Transverse colon (tissue), 4 donors: ENCODE data around the gene PGAM2.

Experiments used
- POLR2A ChIP-seq: fragments of 450-650 bp; IDR thresholded peaks from one replicate; pipeline ENCODE4 v1.6.1; 2016; ENCODE audit warnings: antibody characterized with exemption, mild to moderate bottlenecking, moderate library complexity
- POLR2AphosphoS5 ChIP-seq, 3 donors: sonication (generic); formaldehyde crosslinking; IDR thresholded peaks; one replicate each; pipeline ENCODE4 v1.6.1; 2016; ENCODE audit warnings: antibody characterized with exemption in 3 of 3
- TF ChIP-seq, protein P1 (sequence below), 5 experiments: fragments of 200-600 bp in 3 of 5; fragments of 450-650 bp in 2 of 5; sonication (generic) in 3 of 5; IDR thresholded peaks; 1 replicate in 2 of 5; 2 replicates in 3 of 5; pipeline ENCODE4 v1.5.1; 2016 to 2017; ENCODE audit warnings: antibody characterized with exemption in 5 of 5, inconsistent platforms in 3 of 5, mild to moderate bottlenecking in 2 of 5, moderate library complexity in 1 of 5

DNA sequence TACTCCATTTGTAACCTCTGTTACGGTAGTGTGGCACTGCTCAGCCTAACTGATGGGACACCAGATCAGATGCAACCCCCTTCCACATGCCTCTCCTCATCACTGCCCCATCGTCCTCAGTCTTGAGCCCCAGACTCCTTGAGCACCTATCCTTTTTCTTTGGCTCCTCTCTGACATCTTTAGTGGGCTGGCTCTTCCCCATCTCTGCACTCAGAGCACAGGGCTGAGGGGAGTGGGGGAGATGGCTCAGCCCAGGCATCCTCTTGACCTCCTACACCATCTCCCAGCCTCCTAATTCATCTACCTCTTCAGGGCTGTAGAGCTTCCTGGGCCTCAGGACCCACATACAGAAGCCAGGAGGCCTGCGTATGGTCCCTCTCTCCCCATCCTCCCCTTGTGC is 18.4 kb upstream of the PGAM2 start:
- TF ChIP-seq, protein P1, sequence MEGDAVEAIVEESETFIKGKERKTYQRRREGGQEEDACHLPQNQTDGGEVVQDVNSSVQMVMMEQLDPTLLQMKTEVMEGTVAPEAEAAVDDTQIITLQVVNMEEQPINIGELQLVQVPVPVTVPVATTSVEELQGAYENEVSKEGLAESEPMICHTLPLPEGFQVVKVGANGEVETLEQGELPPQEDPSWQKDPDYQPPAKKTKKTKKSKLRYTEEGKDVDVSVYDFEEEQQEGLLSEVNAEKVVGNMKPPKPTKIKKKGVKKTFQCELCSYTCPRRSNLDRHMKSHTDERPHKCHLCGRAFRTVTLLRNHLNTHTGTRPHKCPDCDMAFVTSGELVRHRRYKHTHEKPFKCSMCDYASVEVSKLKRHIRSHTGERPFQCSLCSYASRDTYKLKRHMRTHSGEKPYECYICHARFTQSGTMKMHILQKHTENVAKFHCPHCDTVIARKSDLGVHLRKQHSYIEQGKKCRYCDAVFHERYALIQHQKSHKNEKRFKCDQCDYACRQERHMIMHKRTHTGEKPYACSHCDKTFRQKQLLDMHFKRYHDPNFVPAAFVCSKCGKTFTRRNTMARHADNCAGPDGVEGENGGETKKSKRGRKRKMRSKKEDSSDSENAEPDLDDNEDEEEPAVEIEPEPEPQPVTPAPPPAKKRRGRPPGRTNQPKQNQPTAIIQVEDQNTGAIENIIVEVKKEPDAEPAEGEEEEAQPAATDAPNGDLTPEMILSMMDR (IDR thresholded peaks at IDR 0.05): no peak
- TF ChIP-seq POLR2A (no peak), POLR2AphosphoS5 (IDR thresholded peaks at IDR 0.05) (no peak)
